ENCODE data around the gene MBD6.
"Not testable (repeated sequence)": the region's sequence is repeated elsewhere in the genome, so short reads cannot be mapped to it uniquely, and the experiment has no call there.

Gene MBD6

DNA sequence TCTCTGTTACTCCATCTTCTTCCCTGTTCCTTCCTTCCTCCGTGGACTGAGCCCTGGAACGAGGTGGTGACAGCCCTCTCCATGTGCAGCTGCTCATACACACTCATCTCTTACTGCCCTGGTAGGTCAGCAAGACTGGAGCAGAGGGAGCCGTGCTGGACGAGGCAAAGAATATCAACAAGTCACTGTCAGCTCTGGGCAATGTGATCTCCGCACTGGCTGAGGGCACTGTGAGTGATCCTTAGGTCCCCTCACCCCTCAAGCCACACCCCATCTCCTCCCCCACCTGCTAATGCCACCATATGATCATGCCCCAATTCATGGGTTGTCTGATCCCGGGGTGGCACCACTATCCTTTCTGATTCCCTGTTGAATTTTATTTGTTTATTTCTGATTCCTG lies 46.2 kb downstream of the MBD6 start:
- no peak for DNase-seq (ENCODE audit: low read depth)
- TF ChIP-seq, protein P1, sequence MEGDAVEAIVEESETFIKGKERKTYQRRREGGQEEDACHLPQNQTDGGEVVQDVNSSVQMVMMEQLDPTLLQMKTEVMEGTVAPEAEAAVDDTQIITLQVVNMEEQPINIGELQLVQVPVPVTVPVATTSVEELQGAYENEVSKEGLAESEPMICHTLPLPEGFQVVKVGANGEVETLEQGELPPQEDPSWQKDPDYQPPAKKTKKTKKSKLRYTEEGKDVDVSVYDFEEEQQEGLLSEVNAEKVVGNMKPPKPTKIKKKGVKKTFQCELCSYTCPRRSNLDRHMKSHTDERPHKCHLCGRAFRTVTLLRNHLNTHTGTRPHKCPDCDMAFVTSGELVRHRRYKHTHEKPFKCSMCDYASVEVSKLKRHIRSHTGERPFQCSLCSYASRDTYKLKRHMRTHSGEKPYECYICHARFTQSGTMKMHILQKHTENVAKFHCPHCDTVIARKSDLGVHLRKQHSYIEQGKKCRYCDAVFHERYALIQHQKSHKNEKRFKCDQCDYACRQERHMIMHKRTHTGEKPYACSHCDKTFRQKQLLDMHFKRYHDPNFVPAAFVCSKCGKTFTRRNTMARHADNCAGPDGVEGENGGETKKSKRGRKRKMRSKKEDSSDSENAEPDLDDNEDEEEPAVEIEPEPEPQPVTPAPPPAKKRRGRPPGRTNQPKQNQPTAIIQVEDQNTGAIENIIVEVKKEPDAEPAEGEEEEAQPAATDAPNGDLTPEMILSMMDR (conservative IDR thresholded peaks at IDR 0.05; ENCODE audit: low read depth, low read length) = no peak
- H3K4me3 ChIP-seq (ENCODE audit: low read depth, low read length) = no peak overlapping the region

DNA sequence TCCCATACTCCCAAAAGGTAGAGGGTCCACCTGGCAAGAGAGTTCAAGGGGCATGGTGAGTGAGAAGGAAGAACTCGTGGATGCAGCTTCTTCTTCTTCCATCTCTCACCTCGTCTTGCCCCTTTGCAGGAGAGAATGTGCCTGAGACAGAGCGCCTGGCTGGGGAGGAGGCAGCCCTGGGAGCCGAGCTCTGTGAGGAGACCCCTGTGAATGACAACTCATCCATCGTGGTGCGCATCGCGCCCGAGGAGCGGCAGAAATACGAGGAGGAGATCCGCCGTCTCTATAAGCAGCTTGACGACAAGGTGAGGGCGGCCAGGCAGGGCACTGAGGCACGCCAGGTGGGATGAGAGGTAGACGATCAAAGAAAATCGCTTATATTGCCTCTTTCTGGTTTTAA lies 47.2 kb downstream of the MBD6 start:
- no peak overlapping the region for H3K4me3 ChIP-seq (ENCODE audit: low read depth, low read length)
- no peak for DNase-seq (ENCODE audit: low read depth)
- TF ChIP-seq, protein P1 (conservative IDR thresholded peaks at IDR 0.05; ENCODE audit: low read depth, low read length) = no peak

DNA sequence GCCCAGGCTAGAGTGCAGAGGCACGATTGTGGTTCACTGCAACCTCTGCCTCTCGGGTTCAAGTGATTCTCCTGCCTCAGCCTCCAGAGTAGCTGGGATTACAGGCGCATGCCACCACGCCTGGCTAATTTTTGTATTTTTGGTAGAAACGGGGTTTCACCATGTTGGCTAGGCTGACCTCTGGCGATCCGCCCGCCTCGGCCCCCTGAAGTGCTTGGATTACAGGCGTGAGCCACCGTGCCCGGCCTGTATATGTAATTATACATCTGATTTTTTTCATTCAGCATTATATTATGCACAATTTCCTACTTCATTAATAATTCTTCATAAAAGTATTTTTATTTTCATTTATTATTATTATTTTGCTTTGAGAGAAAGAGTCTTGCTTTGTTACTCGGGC lies 47.8 kb downstream of the MBD6 start:
- H3K4me3 ChIP-seq (ENCODE audit: low read depth, low read length); DNase-seq (ENCODE audit: low read depth): not testable (repeated sequence)

DNA sequence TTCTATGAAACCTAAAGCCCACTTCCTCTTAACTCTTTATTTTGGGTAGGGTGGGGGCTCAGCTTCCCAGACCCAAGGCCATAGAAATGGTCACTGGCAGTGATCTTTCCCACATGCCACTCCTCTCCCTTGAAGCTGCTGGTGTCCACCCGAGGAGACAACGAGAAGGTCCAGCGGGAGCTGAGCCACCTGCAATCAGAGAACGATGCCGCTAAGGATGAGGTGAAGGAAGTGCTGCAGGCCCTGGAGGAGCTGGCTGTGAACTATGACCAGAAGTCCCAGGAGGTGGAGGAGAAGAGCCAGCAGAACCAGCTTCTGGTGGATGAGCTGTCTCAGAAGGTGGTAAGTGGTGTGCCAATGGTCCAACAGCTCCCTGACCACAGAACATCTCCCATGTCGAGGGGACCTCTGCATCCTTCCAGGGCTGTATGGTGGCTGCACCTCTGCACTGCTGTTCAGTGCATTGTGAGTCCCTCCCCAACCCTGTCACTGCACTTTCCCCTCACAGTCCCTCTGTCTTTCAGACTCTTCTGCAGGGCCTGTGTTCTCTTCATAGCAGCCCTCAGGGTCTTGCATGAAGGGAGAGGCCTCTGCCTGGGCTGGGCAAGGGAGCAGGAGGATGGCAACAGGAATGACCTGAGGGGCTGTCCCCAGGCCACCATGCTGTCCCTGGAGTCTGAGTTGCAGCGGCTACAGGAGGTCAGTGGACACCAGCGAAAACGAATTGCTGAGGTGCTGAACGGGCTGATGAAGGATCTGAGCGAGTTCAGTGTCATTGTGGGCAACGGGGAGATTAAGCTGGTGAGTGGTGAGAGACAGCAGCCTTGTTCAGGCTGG lies 49.5 kb downstream of the MBD6 start:
- no peak overlapping the region for H3K4me3 ChIP-seq (ENCODE audit: low read depth, low read length)
- TF ChIP-seq, protein P1 (conservative IDR thresholded peaks at IDR 0.05; ENCODE audit: low read depth, low read length) = no peak
- DNase-seq (ENCODE audit: low read depth) = no peak

DNA sequence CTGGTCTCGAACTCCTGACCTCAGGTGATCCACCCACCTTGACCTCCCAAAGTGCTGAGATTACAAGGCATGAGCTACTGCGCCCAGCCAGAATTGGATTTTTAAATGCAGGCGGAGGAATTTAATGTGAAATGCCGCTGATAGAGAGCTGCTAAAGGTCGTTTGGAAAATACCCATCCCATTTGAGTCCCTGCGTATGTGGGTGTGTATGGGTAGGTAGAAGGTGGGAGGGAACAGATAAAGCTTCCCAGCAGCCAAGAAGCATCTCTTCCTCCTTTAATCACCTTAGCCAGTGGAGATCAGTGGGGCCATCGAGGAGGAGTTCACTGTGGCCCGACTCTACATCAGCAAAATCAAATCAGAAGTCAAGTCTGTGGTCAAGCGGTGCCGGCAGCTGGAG lies 52.2 kb downstream of the MBD6 start:
- no peak overlapping the region for H3K4me3 ChIP-seq (ENCODE audit: low read depth, low read length)
- TF ChIP-seq, protein P1 (conservative IDR thresholded peaks at IDR 0.05; ENCODE audit: low read depth, low read length) = no peak
- DNase-seq (ENCODE audit: low read depth) = no peak

DNA sequence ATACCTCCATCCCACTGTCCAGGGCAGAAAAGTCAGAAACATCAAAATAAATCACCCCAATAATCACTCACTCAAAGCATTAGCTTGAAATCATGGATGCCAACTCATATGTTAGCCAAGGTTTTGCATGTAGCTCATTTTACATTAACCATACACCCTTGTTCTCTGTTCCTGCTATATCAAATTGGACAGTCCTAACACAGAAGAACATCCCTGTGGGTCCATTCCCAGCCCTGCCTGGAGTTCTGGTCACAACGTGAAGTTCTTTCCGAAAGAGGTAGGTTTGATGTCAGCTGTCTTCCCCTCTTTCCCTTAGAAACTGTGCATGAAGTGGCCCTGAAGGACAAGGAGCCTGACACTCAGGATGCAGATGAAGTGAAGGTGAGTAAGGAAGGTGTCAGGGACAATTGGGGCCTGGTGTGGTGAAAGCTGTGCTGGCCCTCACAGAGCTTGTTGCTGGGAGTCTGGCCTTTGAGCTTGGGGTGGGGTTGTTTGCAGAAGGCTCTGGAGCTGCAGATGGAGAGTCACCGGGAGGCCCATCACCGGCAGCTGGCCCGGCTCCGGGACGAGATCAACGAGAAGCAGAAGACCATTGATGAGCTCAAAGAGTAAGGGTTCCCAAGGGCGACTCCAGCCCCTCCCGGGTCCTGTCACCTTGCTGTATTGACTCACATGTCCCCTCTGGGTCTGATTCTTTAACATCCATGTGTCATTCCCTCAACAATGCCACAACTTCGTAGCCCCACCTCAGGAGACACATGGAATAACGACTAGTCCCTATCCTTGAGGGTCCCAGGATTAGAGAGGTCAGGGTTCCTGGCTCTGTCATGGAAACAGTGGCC lies 53.4 kb downstream of the MBD6 start:
- TF ChIP-seq, protein P1 (conservative IDR thresholded peaks at IDR 0.05; ENCODE audit: low read depth, low read length) = no peak
- no peak overlapping the region for H3K4me3 ChIP-seq (ENCODE audit: low read depth, low read length)
- no peak for DNase-seq (ENCODE audit: low read depth)

DNA sequence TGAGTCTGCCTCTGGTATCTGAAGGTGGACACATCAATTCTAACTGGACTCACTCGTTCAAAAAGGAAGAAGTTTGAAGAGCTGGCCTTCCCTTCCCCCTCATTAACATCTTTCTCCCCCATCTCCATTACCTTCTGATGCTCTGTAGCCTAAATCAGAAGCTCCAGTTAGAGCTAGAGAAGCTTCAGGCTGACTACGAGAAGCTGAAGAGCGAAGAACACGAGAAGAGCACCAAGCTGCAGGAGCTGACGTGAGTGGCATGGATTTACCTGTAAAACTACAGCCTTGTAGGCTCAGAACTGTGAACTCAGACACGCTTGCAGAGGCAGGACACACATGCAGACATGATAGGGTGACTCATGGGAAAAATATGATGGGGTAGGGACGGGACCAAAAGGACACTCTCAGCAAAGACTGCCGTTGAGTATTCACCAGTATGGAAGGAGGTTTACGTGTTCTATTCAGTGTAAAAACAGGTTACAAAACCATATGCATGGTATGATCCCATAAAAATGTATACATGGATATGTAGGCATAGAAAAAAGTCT lies 54.1 kb downstream of the MBD6 start:
- no peak for DNase-seq (ENCODE audit: low read depth)
- TF ChIP-seq, protein P1 (conservative IDR thresholded peaks at IDR 0.05; ENCODE audit: low read depth, low read length) = no peak
- H3K4me3 ChIP-seq (ENCODE audit: low read depth, low read length) = no peak overlapping the region
